Measurements from ENCODE around the gene GPR84.

The GPR84 gene

GRCh38 chr12:54390668-54391551, 26.6 kb upstream of the GPR84 start:
- DNase-seq (ENCODE audit: low read depth), result peak; percentile 63

- no peak for DNase-seq (ENCODE audit: low read depth)
Measured at GRCh38 chr12:54390176-54390667, 25.9 kb upstream of the GPR84 start.

- no peak for DNase-seq (ENCODE audit: low read depth)
Measured at GRCh38 chr12:54389607-54390175, 25.4 kb upstream of the GPR84 start.

DNA sequence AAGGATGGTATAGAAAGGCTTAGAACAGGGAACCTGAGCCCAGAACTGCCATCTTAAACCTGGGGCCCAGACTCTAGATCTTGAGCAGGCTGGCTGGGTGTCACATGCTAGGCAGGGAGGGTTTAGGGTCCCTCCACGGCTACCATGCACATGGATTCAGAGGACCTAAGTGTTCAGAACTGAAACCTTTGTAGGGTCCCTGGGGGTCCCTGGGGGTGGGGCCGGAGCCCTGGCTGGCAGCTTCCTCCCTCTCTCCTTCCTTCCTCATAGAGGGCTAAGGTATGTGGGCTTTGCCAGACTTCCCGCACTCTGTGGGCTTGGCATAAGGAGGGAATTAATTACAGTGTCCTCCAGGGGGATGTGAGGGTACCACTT, 24.8 kb upstream of the GPR84 start:
- no peak for DNase-seq (ENCODE audit: low read depth)

- DNase-seq (ENCODE audit: low read depth), result no peak
Measured at GRCh38 chr12:54388237-54389133, 24.2 kb upstream of the GPR84 start.

DNA sequence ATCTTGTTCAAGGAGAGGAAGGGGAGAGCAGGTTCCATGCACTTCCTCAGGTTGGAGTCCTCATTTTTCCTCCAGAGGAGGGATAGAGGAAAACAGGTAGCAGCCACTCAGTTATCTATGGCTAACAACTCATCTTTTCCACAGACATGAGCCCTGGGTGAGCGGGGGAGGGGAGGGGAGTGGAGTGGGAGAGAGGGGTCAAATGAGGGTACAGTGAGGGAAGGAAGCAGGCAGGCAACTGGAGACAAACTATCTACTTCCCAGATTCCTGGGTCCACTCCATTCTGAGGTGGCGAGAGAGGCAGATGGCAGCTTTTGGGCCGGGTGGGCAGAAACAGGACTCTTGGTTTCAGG, 22.8 kb upstream of the GPR84 start:
- no peak for DNase-seq (ENCODE audit: low read depth)

DNA sequence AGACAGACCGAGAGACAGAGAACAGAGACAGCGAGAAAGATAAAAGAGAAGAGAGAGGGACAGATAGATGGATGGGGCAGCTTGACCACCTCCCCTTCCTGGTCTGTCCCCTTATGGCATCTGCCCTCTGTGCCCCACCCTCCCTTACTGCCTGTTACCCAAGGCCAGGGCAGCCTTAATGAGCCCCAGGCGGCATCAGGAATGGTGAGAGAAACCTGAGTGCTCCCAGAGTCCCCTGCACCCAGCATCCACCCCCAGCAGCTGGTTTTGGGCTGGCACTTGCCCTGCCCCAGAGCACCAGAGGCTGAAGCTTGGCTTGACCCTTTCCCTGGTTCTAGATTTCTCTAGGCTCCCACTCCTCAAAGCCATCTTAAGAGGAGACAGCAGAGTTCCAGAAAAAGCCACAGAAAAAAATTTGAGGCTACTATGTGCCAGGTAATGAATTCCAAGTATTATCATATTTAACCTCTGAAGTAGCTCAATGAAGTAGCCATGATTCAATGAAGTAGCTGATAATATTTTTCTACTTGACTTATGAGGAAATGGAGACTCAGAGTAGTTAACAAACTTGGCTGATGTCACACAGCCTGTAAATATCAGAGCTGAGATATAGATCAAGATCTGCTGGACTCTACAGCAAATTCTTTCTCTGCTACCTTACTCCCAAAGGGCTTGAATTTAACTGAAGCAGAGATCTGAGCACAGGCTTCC, 22.3 kb upstream of the GPR84 start:
- no peak for DNase-seq (ENCODE audit: low read depth)

DNA sequence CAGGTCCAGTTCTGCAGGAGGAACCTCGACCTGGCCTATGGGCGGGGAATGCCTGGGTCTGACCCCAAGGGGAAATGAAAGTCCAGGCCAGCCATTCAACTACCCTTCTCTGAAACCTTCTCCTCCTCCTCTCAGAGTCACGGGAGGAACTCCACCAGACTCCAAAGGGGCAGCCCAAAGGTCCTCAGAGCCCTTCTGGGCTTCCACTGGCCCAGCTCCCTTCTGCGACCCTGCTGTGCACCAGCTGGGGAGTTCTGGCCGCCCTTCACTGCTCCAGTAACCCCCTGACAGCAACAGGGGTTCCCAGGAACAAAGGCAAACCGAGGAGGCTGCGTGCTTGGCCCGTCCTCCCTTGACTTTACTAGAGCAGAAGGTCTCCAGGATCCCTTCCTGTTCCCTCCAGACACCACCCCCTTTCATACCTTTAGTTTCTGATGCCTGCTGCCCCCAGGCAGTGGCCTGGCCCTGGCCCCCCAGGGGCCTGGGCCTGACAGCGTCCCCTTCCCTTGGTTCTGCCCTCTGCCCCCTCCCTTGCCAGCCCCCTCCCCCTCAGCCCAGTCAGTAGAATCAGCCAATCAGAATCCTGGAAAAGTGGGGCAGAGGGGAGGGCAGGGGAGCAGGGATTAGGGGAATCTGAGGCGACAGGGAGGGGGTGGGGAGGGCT, 21.1 kb upstream of the GPR84 start:
- no peak for DNase-seq (ENCODE audit: low read depth)

DNA sequence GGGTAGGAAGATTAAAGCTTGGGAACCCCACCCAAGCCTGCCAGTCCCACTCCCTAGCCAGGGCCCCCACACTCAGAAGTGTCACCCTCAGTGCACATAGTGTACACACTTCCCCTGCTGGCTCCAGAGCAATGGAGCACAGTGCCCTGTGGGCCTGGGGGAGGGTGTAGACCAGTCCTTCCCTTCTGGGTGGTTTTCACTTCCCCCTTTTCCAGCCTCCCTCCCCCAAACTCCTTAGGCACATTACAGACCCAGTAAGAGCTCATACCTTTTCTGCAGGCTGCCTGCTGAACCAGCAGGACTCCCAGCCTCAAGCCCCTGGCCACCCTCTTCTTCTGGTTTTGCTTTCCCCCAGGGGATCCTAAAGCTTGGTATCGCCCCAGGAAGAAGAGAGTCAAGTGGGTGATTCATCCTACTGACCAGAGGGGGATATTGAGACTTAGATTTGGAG, 20.3 kb upstream of the GPR84 start, which contains the start of gene ZNF385A:
TSS of gene ZNF385A (minus strand) at position 143 of the 451 bp plus-strand sequence. CDS start 219 bp downstream, outside the sequence.
- no peak for DNase-seq (ENCODE audit: low read depth)

DNA sequence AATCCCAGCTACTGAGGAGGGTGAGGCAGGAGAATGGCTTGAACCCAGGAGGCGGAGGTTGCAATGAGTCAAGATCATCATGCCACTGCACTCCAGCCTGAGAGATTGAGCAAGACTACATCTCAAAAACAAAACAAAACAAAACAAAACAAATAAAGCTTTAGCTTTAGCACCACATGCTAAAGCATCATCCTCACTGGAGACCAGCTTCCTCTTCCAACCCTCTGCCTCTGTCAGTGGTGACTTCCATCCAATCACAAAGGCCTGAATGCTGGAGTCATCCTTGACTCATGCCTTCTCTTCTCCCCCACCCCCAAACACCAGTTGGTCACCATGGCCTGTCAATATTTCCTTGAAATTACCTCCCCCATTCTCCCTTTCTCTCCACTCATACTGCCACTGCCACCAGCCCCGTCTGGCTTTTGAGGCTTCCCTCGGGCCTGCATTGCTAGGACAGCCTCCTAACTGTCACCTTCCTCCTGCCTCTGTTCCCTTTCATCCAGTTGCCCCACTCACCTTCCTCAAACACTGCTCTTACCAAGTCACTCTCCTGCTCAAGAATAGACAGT, 18.8 kb upstream of the GPR84 start:
- no peak for DNase-seq (ENCODE audit: low read depth)

- no peak for DNase-seq (ENCODE audit: low read depth)
Measured at GRCh38 chr12:54381136-54381535, 16.9 kb upstream of the GPR84 start.

- DNase-seq (ENCODE audit: low read depth), result peak; percentile 81
Measured at GRCh38 chr12:54379398-54380201, 15.3 kb upstream of the GPR84 start.

DNA sequence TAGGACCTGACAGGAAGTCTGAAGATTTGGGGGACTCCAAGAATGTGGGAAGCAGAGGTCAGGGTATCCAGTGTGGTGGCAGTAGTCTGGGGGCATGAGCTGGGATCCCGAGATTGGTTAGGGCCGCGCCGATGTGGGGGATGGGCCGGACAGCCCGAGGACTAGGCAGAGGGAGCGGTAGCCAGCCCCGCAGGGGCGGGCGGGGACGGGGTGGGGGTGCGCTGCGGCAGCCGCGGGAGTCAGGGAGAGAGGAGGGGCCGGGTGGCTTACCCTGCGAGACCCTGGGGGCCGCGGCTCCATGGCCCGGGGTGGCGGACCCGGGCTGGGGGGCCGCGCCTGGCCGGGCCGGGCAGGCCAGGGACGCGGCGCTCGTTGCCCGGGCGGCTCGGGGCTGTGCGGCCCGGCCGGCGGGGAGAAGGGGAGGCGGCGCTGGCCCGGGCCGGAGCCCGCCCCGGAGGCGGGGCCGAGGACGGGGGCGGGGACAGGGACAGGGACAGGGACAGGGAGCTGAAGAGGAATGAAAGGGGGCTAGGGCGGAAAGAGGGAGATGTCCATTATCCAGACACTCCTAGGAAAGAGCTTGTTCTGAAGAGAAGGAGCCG, 14.6 kb upstream of the GPR84 start:
- no peak for DNase-seq (ENCODE audit: low read depth)

DNA sequence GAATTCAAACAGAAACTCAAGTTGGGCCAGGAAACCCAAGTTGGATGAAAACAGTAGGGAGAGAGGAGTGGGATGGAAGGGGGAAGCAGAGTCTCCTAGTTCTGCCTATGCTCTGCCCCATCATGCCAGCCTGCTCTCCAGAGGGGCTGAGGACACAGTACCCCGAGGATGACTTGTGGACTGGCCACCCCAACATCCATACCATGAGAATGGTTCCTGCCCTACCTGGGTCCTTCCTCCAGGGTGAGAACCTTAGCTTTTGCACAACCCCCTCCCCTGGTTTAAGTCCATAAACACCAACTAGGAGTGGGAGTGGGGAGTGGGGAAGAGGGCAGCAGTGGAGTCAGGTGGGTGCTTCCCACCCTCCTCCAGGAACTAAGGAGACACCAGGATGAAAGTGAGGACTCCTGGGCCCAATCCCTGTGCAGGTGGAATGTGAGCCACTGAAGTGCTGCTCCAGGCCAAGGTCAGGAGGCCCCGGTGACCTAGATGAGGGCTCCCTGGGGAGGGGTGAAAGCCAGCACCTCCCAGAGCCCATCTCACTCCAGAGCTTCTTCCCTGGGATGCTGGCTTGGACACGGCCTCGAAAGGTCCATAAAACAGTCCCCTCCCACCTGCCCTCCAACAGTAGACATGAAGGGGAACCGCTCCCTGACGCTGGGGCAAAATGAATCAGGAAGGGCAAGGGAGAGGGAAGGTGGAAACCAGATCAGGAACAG, 13.7 kb upstream of the GPR84 start:
- DNase-seq (ENCODE audit: low read depth), result no peak

- DNase-seq (ENCODE audit: low read depth), result no peak
Measured at GRCh38 chr12:54377007-54377406, 12.7 kb upstream of the GPR84 start.

- no peak for DNase-seq (ENCODE audit: low read depth)
Measured at GRCh38 chr12:54376596-54376995, 12.3 kb upstream of the GPR84 start.

DNA sequence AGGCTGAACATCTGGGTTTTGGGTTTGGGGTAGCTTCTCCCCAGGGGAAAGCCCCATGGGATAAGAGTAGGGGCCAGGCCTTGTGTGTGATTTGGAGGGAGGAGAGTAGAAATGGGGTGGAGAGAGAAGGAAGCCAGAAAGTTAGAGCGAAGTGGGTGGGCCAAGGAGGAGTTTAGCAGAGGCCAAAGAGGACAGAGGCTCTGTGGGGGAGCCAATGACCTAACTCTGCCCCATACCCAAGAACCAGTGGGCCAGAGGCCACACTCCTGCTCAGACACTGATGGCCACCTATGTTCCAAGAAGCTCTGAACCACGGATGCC, 10.9 kb upstream of the GPR84 start:
- no peak for DNase-seq (ENCODE audit: low read depth)

- no peak for DNase-seq (ENCODE audit: low read depth)
Measured at GRCh38 chr12:54374562-54375258, 10.4 kb upstream of the GPR84 start.
